Left lung (tissue), 10 donors: ENCODE data around the gene ATXN1L. TPM values are rescaled to one million over a fixed set of nuclear protein-coding genes. Genes with fewer than 3 reads are reported as not detected.
"Not testable (repeated sequence)": the region's sequence is repeated elsewhere in the genome, so short reads cannot be mapped to it uniquely, and the experiment has no call there.

Source experiments
- ATAC-seq: fragments of 200-7000 bp; cut with Tn5 transposase; one replicate; pipeline ENCODE4 v1.9.1; 2020; ENCODE audit warnings: moderate library complexity
- DNase-seq, 4 donors: peaks; one replicate each; pipeline ENCODE4 v3.0.0-alpha.2; 2013 to 2020
- H3K27ac ChIP-seq, 2 donors: fragments of 200-600 bp; sonication (generic) in 1 of 2; one replicate each; pipeline versions ENCODE4 v1.5.0 to v1.8.0; 2020 to 2021
- H3K27me3 ChIP-seq, 2 donors: fragments of 200-600 bp; sonication (generic) in 1 of 2; one replicate each; pipeline versions ENCODE4 v1.5.0 to v1.8.0; 2020 to 2021
- H3K36me3 ChIP-seq, 2 donors: fragments of 200-600 bp; sonication (generic) in 1 of 2; one replicate each; pipeline versions ENCODE4 v1.5.0 to v1.8.0; 2020 to 2021
- H3K4me1 ChIP-seq, 2 donors: fragments of 200-600 bp; one replicate each; pipeline ENCODE4 v1.8.0; 2021
- H3K4me3 ChIP-seq, 2 donors: fragments of 200-600 bp; sonication (generic) in 1 of 2; one replicate each; pipeline versions ENCODE4 v1.5.0 to v1.8.0; 2020 to 2021; ENCODE audit warnings: mild to moderate bottlenecking in 1 of 2
- H3K9me3 ChIP-seq, 2 donors: fragments of 200-600 bp; sonication (generic) in 1 of 2; one replicate each; pipeline versions ENCODE4 v1.5.0 to v1.8.0; 2020 to 2021
- intact Hi-C, 2 donors: fragments of 100-400 bp; cut with DNase I; formaldehyde crosslinking; loops; one replicate each; pipeline versions ENCODE4 v1.11.2 to v1.14.2; 2022
- polyA plus RNA-seq, 6 donors: library from polyadenylated mRNA; unstranded; fragments of 120-200 nt; gene quantifications; one replicate each; pipeline ENCODE4 v1.2.1, GENCODE V29; 2013; ENCODE audit not compliant: insufficient read length in 6 of 6
- total RNA-seq, 2 donors: library from RNA; stranded (reverse); fragmentation: NEBNext Ultra II Directional; extraction: Animal tissue kit (Norgen Biotek cat#: 25700); gene quantifications; one replicate each; pipeline ENCODE4 v1.2.1, GENCODE V29; 2021
- TF ChIP-seq, protein P1 (sequence below), 2 donors: fragments of 200-600 bp; sonication (generic) in 1 of 2; IDR thresholded peaks; one replicate each; pipeline versions ENCODE4 v1.5.0 to v1.8.0; 2021; ENCODE audit warnings: antibody characterized with exemption in 2 of 2
- donor health status: DM: no; HTN: yes; CAD: no.
- donor health status: DM: no; HTN: no; CAD: no.

Gene ATXN1L
- total and polyA plus RNA-seq, 8 donors: 22.8 to 32.9 (median 30.0) TPM

DNA sequence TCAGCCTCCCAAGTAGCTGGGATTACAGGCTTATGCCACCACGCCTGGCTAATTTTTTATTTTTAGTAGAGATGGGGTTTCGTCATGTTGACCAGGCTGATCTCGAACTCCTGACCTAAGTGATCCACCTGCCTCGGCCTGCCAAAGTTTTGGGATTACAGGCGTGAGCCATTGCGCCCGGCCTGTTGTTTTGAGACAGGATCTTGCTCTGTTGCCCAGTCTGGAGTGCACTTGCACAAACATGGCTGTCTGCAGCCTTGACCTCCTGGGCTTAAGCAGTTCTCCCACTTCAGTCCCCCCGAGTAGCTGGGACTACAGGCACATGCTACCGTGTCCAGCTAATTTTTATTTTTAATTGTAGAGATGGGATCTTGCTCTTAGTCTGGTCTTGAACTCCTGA is 58.5 kb downstream of the ATXN1L start:
- intact Hi-C loops: no loop called here
- Histone ChIP-seq H3K36me3 (peaks cover 0 to 4% of the 10 kb centered on the region in 2 donors), H3K27ac (no peak overlapping the region), H3K9me3 (no peaks in the 10 kb centered on the region), H3K4me3 (no peak overlapping the region), H3K4me1 (peaks cover 4 to 79% of the 10 kb centered on the region in 2 donors), H3K27me3 (no peaks in the 10 kb centered on the region)
- ATAC-seq: no peak
- DNase-seq: peak in 1 of 4 donors; percentile 51
- TF ChIP-seq, protein P1, sequence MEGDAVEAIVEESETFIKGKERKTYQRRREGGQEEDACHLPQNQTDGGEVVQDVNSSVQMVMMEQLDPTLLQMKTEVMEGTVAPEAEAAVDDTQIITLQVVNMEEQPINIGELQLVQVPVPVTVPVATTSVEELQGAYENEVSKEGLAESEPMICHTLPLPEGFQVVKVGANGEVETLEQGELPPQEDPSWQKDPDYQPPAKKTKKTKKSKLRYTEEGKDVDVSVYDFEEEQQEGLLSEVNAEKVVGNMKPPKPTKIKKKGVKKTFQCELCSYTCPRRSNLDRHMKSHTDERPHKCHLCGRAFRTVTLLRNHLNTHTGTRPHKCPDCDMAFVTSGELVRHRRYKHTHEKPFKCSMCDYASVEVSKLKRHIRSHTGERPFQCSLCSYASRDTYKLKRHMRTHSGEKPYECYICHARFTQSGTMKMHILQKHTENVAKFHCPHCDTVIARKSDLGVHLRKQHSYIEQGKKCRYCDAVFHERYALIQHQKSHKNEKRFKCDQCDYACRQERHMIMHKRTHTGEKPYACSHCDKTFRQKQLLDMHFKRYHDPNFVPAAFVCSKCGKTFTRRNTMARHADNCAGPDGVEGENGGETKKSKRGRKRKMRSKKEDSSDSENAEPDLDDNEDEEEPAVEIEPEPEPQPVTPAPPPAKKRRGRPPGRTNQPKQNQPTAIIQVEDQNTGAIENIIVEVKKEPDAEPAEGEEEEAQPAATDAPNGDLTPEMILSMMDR (IDR thresholded peaks at IDR 0.05): no peak

DNA sequence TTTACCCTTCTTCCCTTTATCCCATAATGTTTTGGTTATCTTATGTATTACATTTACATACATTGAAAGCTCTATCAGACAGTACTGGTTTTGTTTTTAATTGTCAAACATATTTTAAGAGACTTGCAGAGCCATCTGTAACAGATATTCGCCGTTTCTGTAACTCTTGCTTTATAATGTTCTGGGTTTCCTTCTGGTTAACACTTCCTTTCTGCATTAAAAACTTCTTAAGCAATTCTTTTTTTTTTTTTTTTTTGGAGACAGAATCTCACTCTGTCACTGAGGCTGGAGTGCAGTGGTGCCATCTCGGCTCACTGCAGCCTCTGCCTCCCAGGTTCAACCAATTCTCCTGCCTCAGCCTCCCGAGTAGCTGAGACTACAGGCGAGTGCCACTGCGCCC is 60.0 kb downstream of the ATXN1L start:
- intact Hi-C loops, DNase-seq, H3K36me3 ChIP-seq, ATAC-seq, H3K4me3 ChIP-seq, H3K27ac ChIP-seq, H3K27me3 ChIP-seq, H3K9me3 ChIP-seq: not testable (repeated sequence)
- peaks cover 0 to 72% of the 10 kb centered on the region in 2 donors for H3K4me1 ChIP-seq

Other genes starting within 250 kb of the ATXN1L start
- 10 to 100 TPM in 1 of 2 donors, 1 to 10 TPM in 1; 7.9 to 12.0 TPM for gene MARVELD3, start 219.8 kb upstream of the ATXN1L start, total RNA-seq
- 1 to 10 TPM; 7.5 to 9.0 (median 7.7) TPM for gene MARVELD3, start 219.8 kb upstream of the ATXN1L start, polyA plus RNA-seq
- gene PHLPP2, start 121.3 kb upstream of the ATXN1L start, total RNA-seq: 1 to 10 TPM; 6.1 to 6.7 TPM
- 1 to 10 TPM; 6.8 to 8.5 (median 7.2) TPM for gene PHLPP2, start 121.3 kb upstream of the ATXN1L start, polyA plus RNA-seq
- gene AP1G1, start 37.1 kb upstream of the ATXN1L start, total RNA-seq: 100 to 1,000 TPM in 1 of 2 donors, 10 to 100 TPM in 1; 90.4 to 100 TPM
- gene AP1G1, start 37.1 kb upstream of the ATXN1L start, polyA plus RNA-seq: 10 to 100 TPM; 67.0 to 82.7 (median 76.2) TPM
- 1 to 10 TPM; 5.3 to 6.6 TPM for gene ZNF821, start 38.2 kb downstream of the ATXN1L start, total RNA-seq
- 10 to 100 TPM; 20.2 to 24.7 (median 21.9) TPM for gene ZNF821, start 38.2 kb downstream of the ATXN1L start, polyA plus RNA-seq
- gene IST1, start 49.6 kb downstream of the ATXN1L start, total RNA-seq: 100 to 1,000 TPM; 156 to 175 TPM
- gene IST1, start 49.6 kb downstream of the ATXN1L start, polyA plus RNA-seq: 100 to 1,000 TPM; 285 to 360 (median 308) TPM
- gene PKD1L3, start 154.4 kb downstream of the ATXN1L start, total RNA-seq: under 1 TPM; 0.05 to 0.17 TPM
- under 1 TPM; 0.11 to 0.28 (median 0.19) TPM for gene PKD1L3, start 154.4 kb downstream of the ATXN1L start, polyA plus RNA-seq
- 10 to 100 TPM in 1 of 2 donors, 1 to 10 TPM in 1; 5.4 to 13.2 TPM for gene DHODH, start 162.8 kb downstream of the ATXN1L start, total RNA-seq
- gene DHODH, start 162.8 kb downstream of the ATXN1L start, polyA plus RNA-seq: 10 to 100 TPM; 16.1 to 19.9 (median 17.8) TPM
- 100 to 1,000 TPM in 1 of 2 donors, 1 to 10 TPM in 1; 7.8 to 127 TPM for gene HP, start 208.5 kb downstream of the ATXN1L start, total RNA-seq
- 1 to 10 TPM in 3 of 6 donors, under 1 TPM in 3; 0.46 to 1.8 (median 1.1) TPM for gene HP, start 208.5 kb downstream of the ATXN1L start, polyA plus RNA-seq
- gene HPR, start 217.2 kb downstream of the ATXN1L start, total RNA-seq: under 1 TPM in 1 of 2 donors, not detected in 1; 0.29 TPM
- gene HPR, start 217.2 kb downstream of the ATXN1L start, polyA plus RNA-seq: under 1 TPM in 5 of 6 donors, not detected in 1; 0.20 to 0.66 (median 0.36) TPM
- gene TXNL4B, start 247.6 kb downstream of the ATXN1L start, total RNA-seq: 10 to 100 TPM in 1 of 2 donors, 1 to 10 TPM in 1; 9.8 to 11.7 TPM
- gene TXNL4B, start 247.6 kb downstream of the ATXN1L start, polyA plus RNA-seq: 10 to 100 TPM; 16.9 to 22.9 (median 20.3) TPM
- gene DHX38, start 247.9 kb downstream of the ATXN1L start, total RNA-seq: 10 to 100 TPM; 41.5 to 56.2 TPM
- 10 to 100 TPM; 71.5 to 81.6 (median 76.8) TPM for gene DHX38, start 247.9 kb downstream of the ATXN1L start, polyA plus RNA-seq